BJ (cell line): ENCODE measurements around the gene ITGB6. TPM values are rescaled to one million over a fixed set of nuclear protein-coding genes. Genes with fewer than 3 reads are reported as not detected.

ENCODE experiments used
- CTCF ChIA-PET: fragments of 350-600 bp; formaldehyde crosslinking; extraction: SDS; loops from one replicate; lab custom pipeline; 2021; ENCODE audit warnings: antibody characterized with exemption, inconsistent platforms; lab: Yijun Ruan, JAX
- POLR2A ChIA-PET: fragments of 300-600 bp; sonication (Branson Sonifier 250); formaldehyde crosslinking; extraction: SDS; loops from one replicate; lab custom pipeline; 2021; ENCODE audit warnings: antibody characterized with exemption; lab: Charles Lee
- DNase-seq: peaks from one replicate; pipeline ENCODE4 v3.0.0-alpha.2; 2011; ENCODE audit warnings: low read depth
- H3K27me3 ChIP-seq: 2 replicates; pipeline ENCODE4 v1.6.0; 2011; ENCODE audit warnings: low read length; ENCODE audit not compliant: control insufficient read depth, insufficient read depth
- H3K36me3 ChIP-seq: 2 replicates; pipeline ENCODE4 v1.5.1; 2011; ENCODE audit warnings: low read length; ENCODE audit not compliant: control insufficient read depth, insufficient read depth
- H3K4me3 ChIP-seq: 2 replicates; pipeline ENCODE4 v1.5.1; 2011; ENCODE audit warnings: low read depth, mild to moderate bottlenecking, control low read depth, low read length
- polyA plus RNA-seq: library from polyadenylated mRNA; depleted of rRNA; stranded (reverse); fragments of >200 nt; gene quantifications from 2 replicates; pipeline ENCODE4 v1.2.3, GENCODE V29; 2011
- TF ChIP-seq, protein P1 (sequence below): IDR thresholded peaks from 2 replicates; pipeline ENCODE4 v1.5.1; 2011; ENCODE audit warnings: low read depth, mild to moderate bottlenecking, control low read depth, inconsistent platforms, low read length, moderate library complexity; ENCODE audit not compliant: insufficient read depth

ITGB6 gene
- polyA plus RNA-seq, 1 experiment = 0.01 TPM

DNA sequence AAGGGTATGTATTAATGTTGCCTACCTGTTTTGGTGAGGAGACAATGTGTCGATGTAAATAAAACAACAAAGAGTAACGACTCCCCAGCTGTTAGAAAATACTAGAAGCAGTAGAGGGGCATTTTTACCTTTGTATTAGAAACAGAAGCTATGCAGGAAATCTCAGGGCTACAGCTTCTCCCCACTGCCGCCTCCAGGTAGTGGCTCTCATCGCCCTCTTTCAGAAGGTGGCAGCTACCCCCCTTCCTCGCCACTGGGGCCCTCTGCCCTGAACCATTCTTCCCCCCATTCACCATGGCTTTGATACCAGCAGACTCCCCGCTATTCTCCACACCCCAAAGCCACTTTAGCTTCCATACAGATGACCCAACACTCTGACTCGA lies 144.4 kb downstream of the ITGB6 start:
- no peaks in the 10 kb centered on the region for H3K36me3 ChIP-seq
- no peaks in the 10 kb centered on the region for H3K27me3 ChIP-seq
- ChIA-PET POLR2A (no interaction called here), CTCF (interaction anchor here (0.6 to 1.2 kb wide), 3 partner anchors 115 to 1008 kb away, joined by 3 read pairs; no protein-coding TSS in a partner anchor)
- DNase-seq = no peak
- TF ChIP-seq, protein P1, sequence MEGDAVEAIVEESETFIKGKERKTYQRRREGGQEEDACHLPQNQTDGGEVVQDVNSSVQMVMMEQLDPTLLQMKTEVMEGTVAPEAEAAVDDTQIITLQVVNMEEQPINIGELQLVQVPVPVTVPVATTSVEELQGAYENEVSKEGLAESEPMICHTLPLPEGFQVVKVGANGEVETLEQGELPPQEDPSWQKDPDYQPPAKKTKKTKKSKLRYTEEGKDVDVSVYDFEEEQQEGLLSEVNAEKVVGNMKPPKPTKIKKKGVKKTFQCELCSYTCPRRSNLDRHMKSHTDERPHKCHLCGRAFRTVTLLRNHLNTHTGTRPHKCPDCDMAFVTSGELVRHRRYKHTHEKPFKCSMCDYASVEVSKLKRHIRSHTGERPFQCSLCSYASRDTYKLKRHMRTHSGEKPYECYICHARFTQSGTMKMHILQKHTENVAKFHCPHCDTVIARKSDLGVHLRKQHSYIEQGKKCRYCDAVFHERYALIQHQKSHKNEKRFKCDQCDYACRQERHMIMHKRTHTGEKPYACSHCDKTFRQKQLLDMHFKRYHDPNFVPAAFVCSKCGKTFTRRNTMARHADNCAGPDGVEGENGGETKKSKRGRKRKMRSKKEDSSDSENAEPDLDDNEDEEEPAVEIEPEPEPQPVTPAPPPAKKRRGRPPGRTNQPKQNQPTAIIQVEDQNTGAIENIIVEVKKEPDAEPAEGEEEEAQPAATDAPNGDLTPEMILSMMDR = no peak
- H3K4me3 ChIP-seq = no peak overlapping the region

- peak; percentile 53 for DNase-seq
- Histone ChIP-seq H3K27me3 (no peaks in the 10 kb centered on the region), H3K4me3 (no peak overlapping the region), H3K36me3 (no peaks in the 10 kb centered on the region)
- POLR2A ChIA-PET = no interaction called here
- CTCF ChIA-PET = interaction anchor here (1.2 kb wide), 2 partner anchors 115 to 939 kb away, joined by 3 read pairs; no protein-coding TSS in a partner anchor
- TF ChIP-seq, protein P1 = no peak
Observed at GRCh38 chr2:160054984-160055725, 144.9 kb downstream of the ITGB6 start.

DNA sequence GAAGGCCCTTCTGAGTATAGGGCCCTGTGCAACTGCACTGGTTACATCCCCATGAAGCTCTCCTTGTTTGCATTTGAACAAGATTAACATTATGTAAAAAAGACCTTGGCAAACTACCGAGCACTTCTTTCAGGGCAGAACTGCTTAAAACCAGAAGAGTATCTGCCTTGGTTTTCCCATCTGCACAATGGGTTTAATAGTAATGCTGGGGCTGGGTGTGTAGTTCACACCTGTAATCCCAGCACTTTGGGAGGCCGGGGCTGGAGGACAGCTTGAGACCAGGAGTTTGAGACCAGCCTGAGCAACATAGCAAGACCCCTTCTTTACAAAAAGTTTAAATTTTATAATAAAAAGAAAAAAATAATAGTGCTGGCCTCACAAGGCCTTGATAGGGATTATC lies 146.1 kb downstream of the ITGB6 start:
- ChIA-PET CTCF (no interaction called here), POLR2A (no interaction called here)
- DNase-seq = no peak

DNA sequence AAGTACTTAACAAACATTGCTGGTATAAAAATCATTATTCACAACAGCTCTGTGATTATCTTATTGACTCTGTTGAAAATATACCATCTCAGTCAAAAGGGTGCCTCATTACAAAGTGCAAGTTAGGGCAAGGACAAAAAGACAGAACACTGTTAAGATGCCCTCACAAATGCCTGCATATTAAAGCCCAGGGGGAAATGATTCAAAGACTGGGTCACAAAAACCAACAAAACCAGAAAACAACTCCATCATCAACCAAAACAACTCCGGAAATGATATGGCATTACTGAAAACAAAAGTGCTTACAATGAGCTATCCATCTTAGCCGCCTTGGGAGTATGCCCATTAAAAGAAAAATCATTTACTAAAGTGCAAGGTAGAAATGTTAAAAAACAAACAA lies 147.5 kb downstream of the ITGB6 start:
- TF ChIP-seq, protein P1 = no peak
- Histone ChIP-seq H3K27me3 (no peaks in the 10 kb centered on the region), H3K36me3 (no peaks in the 10 kb centered on the region), H3K4me3 (no peak overlapping the region)
- DNase-seq = no peak
- POLR2A ChIA-PET = no interaction called here
- CTCF ChIA-PET = interaction anchor here (0.8 kb wide), 1 partner anchor 12 kb away, joined by 3 read pairs; no protein-coding TSS in a partner anchor

More for the DNA sequence above, 146.1 kb downstream of the ITGB6 start:
- TF ChIP-seq, protein P1 = no peak
- no peaks in the 10 kb centered on the region for H3K36me3 ChIP-seq
- H3K4me3 ChIP-seq = no peak overlapping the region
- H3K27me3 ChIP-seq = no peaks in the 10 kb centered on the region

DNA sequence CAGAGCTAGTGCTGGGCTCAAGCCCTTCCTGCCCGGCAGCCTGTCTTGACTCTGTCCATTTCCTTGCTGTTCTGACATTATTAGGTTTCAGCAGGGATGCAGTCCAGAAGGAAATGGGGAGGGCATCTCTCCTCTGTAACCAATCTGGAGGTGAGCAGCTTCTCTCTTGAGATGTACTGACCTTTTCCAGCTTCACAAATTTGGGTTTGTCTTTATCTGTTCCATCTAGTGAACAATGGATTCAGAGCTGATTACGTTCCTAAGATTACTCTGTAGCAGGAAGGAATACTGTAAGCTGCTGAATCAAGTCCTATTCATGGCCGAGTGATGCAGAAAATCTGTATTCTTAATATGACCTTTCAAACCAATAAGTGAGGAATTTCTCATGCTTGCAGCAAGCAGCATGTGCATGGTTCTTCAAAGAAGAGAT lies 148.7 kb downstream of the ITGB6 start:
- CTCF ChIA-PET = interaction anchor here (0.8 kb wide), 2 partner anchors 11 to 111 kb away, joined by 3 read pairs; no protein-coding TSS in a partner anchor
- Histone ChIP-seq H3K27me3 (no peaks in the 10 kb centered on the region), H3K36me3 (no peaks in the 10 kb centered on the region), H3K4me3 (no peak overlapping the region)
- POLR2A ChIA-PET = interaction anchor here (1.0 kb wide), 1 partner anchor 10 kb away, joined by 3 read pairs; no protein-coding TSS in a partner anchor
- no peak for DNase-seq
- TF ChIP-seq, protein P1 = no peak
